K562 (cell line): ENCODE data around the gene HCFC1R1. TPM values are rescaled to one million over a fixed set of nuclear protein-coding genes. Genes with fewer than 3 reads are reported as not detected.

Source experiments
- CREM ChIP-seq: IDR thresholded peaks from 2 replicates; pipeline ENCODE4 v1.6.1; 2014; ENCODE audit warnings: antibody characterized with exemption, low read depth
- CTCF ChIP-seq, 3 experiments: IDR thresholded peaks in 2 of 3; conservative IDR thresholded peaks in 1 of 3; 2 replicates each; pipeline ENCODE4 v1.5.1; 2011 to 2012; ENCODE audit warnings: low read length in 3 of 3, mild to moderate bottlenecking in 3 of 3, control low read depth in 2 of 3, improper control_type of control experiment in 1 of 3, inconsistent platforms in 1 of 3, low read depth in 1 of 3, mixed read lengths in 1 of 3, moderate library complexity in 1 of 3; ENCODE audit not compliant: insufficient read depth in 2 of 3
- E2F4 ChIP-seq: sonication (generic); formaldehyde crosslinking; IDR thresholded peaks from 2 replicates; pipeline ENCODE4 v1.8.0; 2022; ENCODE audit warnings: mild to moderate bottlenecking, low read depth, missing genetic modification reagents
- FOXK2 ChIP-seq, 2 experiments: fragments of 450-650 bp; IDR thresholded peaks in 1 of 2; conservative IDR thresholded peaks in 1 of 2; 2 replicates each; pipeline ENCODE4 v1.6.1; 2016; ENCODE audit warnings: low read depth in 2 of 2, mild to moderate bottlenecking in 1 of 2
- GABPB2 ChIP-seq: fragments of 250-450 bp; sonication (Bioruptor Pico); conservative IDR thresholded peaks from 2 replicates; pipeline ENCODE4 v1.5.1; 2021; ENCODE audit warnings: mild to moderate bottlenecking
- KDM2B ChIP-seq: fragments of 250-450 bp; sonication (Bioruptor Pico); IDR thresholded peaks from 2 replicates; pipeline ENCODE4 v1.8.0; 2021; ENCODE audit warnings: mild to moderate bottlenecking, moderate library complexity
- LEF1 ChIP-seq: fragments of 450-650 bp; IDR thresholded peaks from 2 replicates; pipeline ENCODE4 v1.6.1; 2016; ENCODE audit warnings: mild to moderate bottlenecking
- MITF ChIP-seq: IDR thresholded peaks from 2 replicates; pipeline ENCODE4 v1.6.1; 2014; ENCODE audit warnings: antibody characterized with exemption
- NFIX ChIP-seq: fragments of 250-450 bp; sonication (Bioruptor Pico); IDR thresholded peaks from 2 replicates; pipeline ENCODE4 v1.4.0; 2020; ENCODE audit warnings: low read depth, mild to moderate bottlenecking, moderate library complexity
- PHB2 ChIP-seq: fragments of 450-650 bp; IDR thresholded peaks from 2 replicates; pipeline ENCODE4 v1.6.1; 2017; ENCODE audit warnings: low read depth
- POLR2AphosphoS5 ChIP-seq: IDR thresholded peaks from 2 replicates; pipeline ENCODE4 v1.6.1; 2011; ENCODE audit warnings: mild to moderate bottlenecking, low read depth, low read length, moderate library complexity; ENCODE audit not compliant: control insufficient read depth, insufficient read depth
- POLR3G ChIP-seq: IDR thresholded peaks from 2 replicates; pipeline ENCODE4 v1.6.1; 2011; ENCODE audit not compliant: insufficient read length, insufficient replicate concordance; ENCODE audit errors: extremely low read depth
- RERE ChIP-seq: sonication (generic); formaldehyde crosslinking; IDR thresholded peaks from 2 replicates; pipeline ENCODE4 v1.8.0; 2023; ENCODE audit warnings: missing genetic modification reagents, mild to moderate bottlenecking, borderline replicate concordance
- SIN3A ChIP-seq, 2 experiments: fragments of 150-350 bp in 1 of 2; IDR thresholded peaks; 2 replicates each; pipeline ENCODE4 v1.6.1; 2011 to 2016; ENCODE audit warnings: borderline replicate concordance in 2 of 2, low read depth in 2 of 2, low read length in 2 of 2, mild to moderate bottlenecking in 2 of 2, moderate library complexity in 2 of 2; ENCODE audit not compliant: control insufficient read depth in 1 of 2
- SIRT6 ChIP-seq: IDR thresholded peaks from one replicate; pipeline ENCODE4 v1.6.1; 2012; ENCODE audit warnings: low read depth, mild to moderate bottlenecking, control low read depth, inconsistent platforms, low read length, moderate library complexity
- STAG1 ChIP-seq: sonication (generic); formaldehyde crosslinking; IDR thresholded peaks from 2 replicates; pipeline ENCODE4 v1.5.0; 2020; ENCODE audit warnings: missing genetic modification reagents, borderline replicate concordance
- TAF15 ChIP-seq: fragments of 200-400 bp; formaldehyde crosslinking; IDR thresholded peaks from 2 replicates; pipeline ENCODE4 v1.6.1; 2017; ENCODE audit warnings: mild to moderate bottlenecking, low read depth, low read length, moderate library complexity
- ZBTB7A ChIP-seq: IDR thresholded peaks from 2 replicates; pipeline ENCODE4 v1.6.1; 2011; ENCODE audit warnings: low read depth, mild to moderate bottlenecking, low read length, moderate library complexity, borderline replicate concordance; ENCODE audit not compliant: control insufficient read depth
- polyA plus RNA-seq, 8 experiments: library from polyadenylated mRNA; depleted of rRNA in 4 of 8; stranded (reverse) in 5 of 8; unstranded in 3 of 8; fragments of >200 nt; fragmentation: Nextera tagmentation in 2 of 8; fragmentation: Illumina TruSeq in 1 of 8; extraction: Ambion mirVana in 2 of 8; extraction: Trizol in 1 of 8; gene quantifications; 2 replicates each; pipeline versions ENCODE4 v1.2.1 to v1.2.3, GENCODE V29; 2011 to 2014; ENCODE audit warnings: inconsistent platforms in 1 of 8, missing spikeins in 1 of 8
- total RNA-seq, 7 experiments: library from RNA; depleted of rRNA in 6 of 7; stranded (reverse); fragments of >200 nt in 6 of 7; fragmentation: Illumina TruSeq in 2 of 7; extraction: Trizol in 2 of 7; gene quantifications; 2 replicates each; pipeline versions ENCODE4 v1.2.1 to v1.2.3, GENCODE V29; 2011 to 2021; ENCODE audit warnings: low replicate concordance in 1 of 7

Gene HCFC1R1
- total and polyA plus RNA-seq, 9 of the 15 experiments (the other 6 are each of a cell fraction or from before 2014, with no cell fraction given) = 2.2 to 29.0 (median 11.2) TPM

- no peak for TF ChIP-seq RERE (CRISPR knock-in tag)
- TF ChIP-seq SIN3A (IDR thresholded peaks at IDR 0.05; ENCODE audit: borderline replicate concordance in 2 of 2, control insufficient read depth in 1 of 2, low read depth in 2 of 2, low read length in 2 of 2) = peak in 1 of 2 experiments; percentile 53; a peak in 1 of 4 replicates
- no peak for TF ChIP-seq CTCF (IDR thresholded peaks at IDR 0.05 in 2 of 3, conservative IDR thresholded peaks at IDR 0.05 in 1 of 3; ENCODE audit: insufficient read depth in 2 of 3, low read depth in 1 of 3, low read length in 3 of 3)
- TF ChIP-seq SIRT6 = no peak
- TF ChIP-seq STAG1 (CRISPR knock-in tag) = no peak
- no peak for TF ChIP-seq FOXK2 (conservative IDR thresholded peaks at IDR 0.05 in 1 of 2, IDR thresholded peaks at IDR 0.05 in 1 of 2; ENCODE audit: low read depth in 2 of 2)
- TF ChIP-seq NFIX (CRISPR knock-in tag) = no peak
- TF ChIP-seq LEF1 = no peak
- TF ChIP-seq TAF15 = no peak
- TF ChIP-seq ZBTB7A = peak; percentile 18; the same call in 1 of the 2 replicates
- TF ChIP-seq CREM = peak; percentile 54
- no peak for TF ChIP-seq POLR3G
- TF ChIP-seq KDM2B (CRISPR knock-in tag) = no peak
- no peak for TF ChIP-seq E2F4
- no peak for TF ChIP-seq MITF
- TF ChIP-seq PHB2 = no peak
- TF ChIP-seq POLR2AphosphoS5 = peak; percentile 63; the same call in 1 of the 2 replicates
- TF ChIP-seq GABPB2 (CRISPR knock-in tag) = no peak
These were observed 1.5 kb downstream of the HCFC1R1 start (continued) for GRCh38 chr16:3022208-3022683.
